Globus pallidus (tissue), 1 donor: ENCODE results near the gene BRAP.
"Not testable (repeated sequence)": the region's sequence is repeated elsewhere in the genome, so short reads cannot be mapped to it uniquely, and the experiment has no call there.

Experiments used
- DNase-seq: peaks from one replicate; pipeline ENCODE4 v3.0.0-alpha.2; 2015; ENCODE audit warnings: low spot score

BRAP gene

GRCh38 chr12:111685811-111686573 lies at the start of gene BRAP, which contains the start of gene ACAD10:
BRAP (minus strand) TSS chr12:111685956; CDS start chr12:111685792, 164 bp downstream.
ACAD10 (plus strand) TSS chr12:111686053; CDS start chr12:111692710, 6,657 bp downstream.
- DNase-seq: peak; percentile 88

GRCh38 chr12:111733340-111733915 lies 47.7 kb upstream of the BRAP start:
- no peak for DNase-seq

- no peak for DNase-seq
Observed at GRCh38 chr12:111732786-111733185, 47.0 kb upstream of the BRAP start.

GRCh38 chr12:111730420-111730819 lies 44.7 kb upstream of the BRAP start:
- no peak for DNase-seq

GRCh38 chr12:111728795-111729194 lies 43.0 kb upstream of the BRAP start:
- no peak for DNase-seq

- not testable (repeated sequence) for DNase-seq
Observed at GRCh38 chr12:111723646-111724360, 38.0 kb upstream of the BRAP start.

GRCh38 chr12:111720457-111720856 lies 34.7 kb upstream of the BRAP start:
- no peak for DNase-seq

GRCh38 chr12:111719316-111719715 lies 33.6 kb upstream of the BRAP start:
- not testable (repeated sequence) for DNase-seq

GRCh38 chr12:111715279-111715678 lies 29.5 kb upstream of the BRAP start:
- no peak for DNase-seq

GRCh38 chr12:111706145-111706544 lies 20.4 kb upstream of the BRAP start:
- DNase-seq: no peak

GRCh38 chr12:111705672-111706071 lies 19.9 kb upstream of the BRAP start:
- no peak for DNase-seq

- DNase-seq: no peak
Observed at GRCh38 chr12:111699962-111700361, 14.2 kb upstream of the BRAP start.

- no peak for DNase-seq
Observed at GRCh38 chr12:111693818-111694217, 8.1 kb upstream of the BRAP start.

- DNase-seq: no peak
Observed at GRCh38 chr12:111692575-111693210, 6.9 kb upstream of the BRAP start.

- no peak for DNase-seq
Observed at GRCh38 chr12:111691262-111691661, 5.5 kb upstream of the BRAP start.

- no peak for DNase-seq
Observed at GRCh38 chr12:111687952-111688351, 2.2 kb upstream of the BRAP start.

GRCh38 chr12:111687255-111687654 lies 1.5 kb upstream of the BRAP start:
- no peak for DNase-seq

GRCh38 chr12:111686574-111687105 lies 884 bp upstream of the BRAP start:
- no peak for DNase-seq

GRCh38 chr12:111685322-111685810 lies 390 bp downstream of the BRAP start:
- DNase-seq: no peak

GRCh38 chr12:111684485-111685198 lies 1.1 kb downstream of the BRAP start:
- DNase-seq: not testable (repeated sequence)

GRCh38 chr12:111677186-111677585 lies 8.6 kb downstream of the BRAP start:
- no peak for DNase-seq
